GM18511 (cell line): ENCODE measurements around the gene ELOF1.
"Not testable (repeated sequence)": the region's sequence is repeated elsewhere in the genome, so short reads cannot be mapped to it uniquely, and the experiment has no call there.

Experiments
- ATAC-seq: cut with Tn5 transposase; IDR thresholded peaks from one replicate; pipeline ENCODE4 v1.9.1; 2021; ENCODE audit warnings: mild to moderate bottlenecking, moderate library complexity; ENCODE audit not compliant: unreplicated experiment

ELOF1 gene

GRCh38 chr19:11570039-11570462 lies 11.0 kb upstream of the ELOF1 start:
- no peak for ATAC-seq

GRCh38 chr19:11566164-11566563 lies 7.1 kb upstream of the ELOF1 start:
- no peak for ATAC-seq

GRCh38 chr19:11565649-11565980 lies 6.6 kb upstream of the ELOF1 start:
- ATAC-seq: not testable (repeated sequence)

- ATAC-seq: not testable (repeated sequence)
Observed at GRCh38 chr19:11564082-11564807, 5.2 kb upstream of the ELOF1 start.

GRCh38 chr19:11563532-11563931 lies 4.5 kb upstream of the ELOF1 start:
- no peak for ATAC-seq

- no peak for ATAC-seq
Observed at GRCh38 chr19:11560404-11561051, 1.5 kb upstream of the ELOF1 start.

GRCh38 chr19:11556634-11557420 lies 2.2 kb downstream of the ELOF1 start:
- ATAC-seq: no peak

- ATAC-seq: no peak
Observed at GRCh38 chr19:11555246-11555645, 3.8 kb downstream of the ELOF1 start.

- ATAC-seq: no peak
Observed at GRCh38 chr19:11554160-11554559, 4.9 kb downstream of the ELOF1 start.

- ATAC-seq: no peak
Observed at GRCh38 chr19:11552666-11553372, 6.2 kb downstream of the ELOF1 start.

GRCh38 chr19:11551603-11552235 lies 7.3 kb downstream of the ELOF1 start:
- no peak for ATAC-seq

- no peak for ATAC-seq
Observed at GRCh38 chr19:11550265-11550664, 8.8 kb downstream of the ELOF1 start.

- no peak for ATAC-seq
Observed at GRCh38 chr19:11549386-11549953, 9.6 kb downstream of the ELOF1 start.

- ATAC-seq: no peak
Observed at GRCh38 chr19:11547929-11548700, 10.9 kb downstream of the ELOF1 start.

- no peak for ATAC-seq
Observed at GRCh38 chr19:11541238-11541637, 17.8 kb downstream of the ELOF1 start.

GRCh38 chr19:11540645-11541044 lies 18.4 kb downstream of the ELOF1 start:
- no peak for ATAC-seq

- ATAC-seq: no peak
Observed at GRCh38 chr19:11539495-11540365, 19.3 kb downstream of the ELOF1 start.

- no peak for ATAC-seq
Observed at GRCh38 chr19:11538232-11539036, 20.6 kb downstream of the ELOF1 start, which contains the start of gene CNN1. Gene CNN1 (plus strand): TSS chr19:11538851. CDS start chr19:11538928, 77 bp downstream.
